NOMO-1 treated with dmso at 0.1 percent for 144 hours (cell line): ENCODE results near the gene DLK1.

Experiments used
- DNase-seq: peaks from one replicate; lab custom pipeline; 2025; ENCODE audit not compliant: unreplicated experiment; lab: John Stamatoyannopoulos, UW

Gene DLK1

GRCh38 chr14:100775351-100775830 is 48.7 kb downstream of the DLK1 start:
- no peak for DNase-seq

DNA sequence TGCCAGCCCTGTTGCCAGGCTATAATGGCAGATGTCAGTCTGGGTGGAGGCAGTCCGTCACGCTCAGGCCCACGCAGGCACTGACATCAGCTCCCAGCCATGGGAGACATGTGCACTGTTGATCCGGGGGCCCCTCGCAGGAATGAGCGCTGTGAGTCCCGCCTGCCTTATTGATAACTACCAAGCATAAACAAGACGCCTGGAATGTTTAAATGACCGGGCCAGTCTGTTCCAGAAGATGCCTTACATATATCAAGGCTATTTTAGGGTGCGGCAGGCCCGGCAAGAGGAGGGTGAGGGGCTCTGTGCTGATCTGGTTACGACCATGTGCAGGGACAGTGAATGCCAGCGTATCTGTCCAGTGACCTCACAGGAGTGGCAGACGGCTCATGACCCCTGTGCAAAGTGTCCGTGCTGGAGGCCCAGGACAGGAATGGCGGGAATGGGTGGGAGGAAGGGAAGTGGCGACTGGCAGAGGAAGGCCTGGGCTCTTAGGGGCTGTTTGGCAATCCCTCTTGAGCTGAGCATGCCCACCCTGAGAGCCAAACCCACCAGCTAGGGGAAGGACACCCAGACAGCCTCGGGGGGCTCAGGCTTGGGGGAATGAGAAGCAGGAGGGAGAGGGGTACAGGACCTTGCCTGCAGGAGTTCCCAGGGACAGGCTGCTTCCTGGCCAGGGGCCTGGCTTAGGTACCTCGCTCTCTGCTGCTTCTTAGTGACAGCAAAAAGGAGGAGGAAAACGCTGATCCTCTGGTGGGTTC is 49.3 kb downstream of the DLK1 start:
- DNase-seq, result no peak

GRCh38 chr14:100776681-100777365 is 50.1 kb downstream of the DLK1 start:
- DNase-seq, result no peak

DNA sequence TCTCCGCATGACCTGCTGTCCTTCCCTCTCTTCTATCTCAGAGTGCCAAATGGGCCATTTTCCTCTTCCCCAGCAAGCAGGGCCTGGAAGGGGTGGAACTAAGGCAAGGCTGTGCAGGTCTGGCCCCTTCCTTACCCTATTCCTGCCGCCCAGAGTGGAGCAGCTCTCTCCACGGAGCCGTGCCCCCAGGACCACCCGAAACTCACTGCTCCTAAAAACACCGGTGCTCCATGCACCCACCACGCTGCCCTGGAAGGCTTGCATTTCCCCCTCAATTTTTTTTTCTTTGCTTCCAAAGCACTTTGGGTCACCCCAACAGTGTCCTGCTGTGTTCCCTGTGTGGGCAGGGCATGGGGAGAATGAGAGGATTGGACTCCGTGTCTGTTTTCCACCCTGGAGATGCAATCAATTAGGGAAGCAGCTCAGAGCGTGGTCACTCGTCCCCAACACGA is 50.7 kb downstream of the DLK1 start:
- no peak for DNase-seq

DNA sequence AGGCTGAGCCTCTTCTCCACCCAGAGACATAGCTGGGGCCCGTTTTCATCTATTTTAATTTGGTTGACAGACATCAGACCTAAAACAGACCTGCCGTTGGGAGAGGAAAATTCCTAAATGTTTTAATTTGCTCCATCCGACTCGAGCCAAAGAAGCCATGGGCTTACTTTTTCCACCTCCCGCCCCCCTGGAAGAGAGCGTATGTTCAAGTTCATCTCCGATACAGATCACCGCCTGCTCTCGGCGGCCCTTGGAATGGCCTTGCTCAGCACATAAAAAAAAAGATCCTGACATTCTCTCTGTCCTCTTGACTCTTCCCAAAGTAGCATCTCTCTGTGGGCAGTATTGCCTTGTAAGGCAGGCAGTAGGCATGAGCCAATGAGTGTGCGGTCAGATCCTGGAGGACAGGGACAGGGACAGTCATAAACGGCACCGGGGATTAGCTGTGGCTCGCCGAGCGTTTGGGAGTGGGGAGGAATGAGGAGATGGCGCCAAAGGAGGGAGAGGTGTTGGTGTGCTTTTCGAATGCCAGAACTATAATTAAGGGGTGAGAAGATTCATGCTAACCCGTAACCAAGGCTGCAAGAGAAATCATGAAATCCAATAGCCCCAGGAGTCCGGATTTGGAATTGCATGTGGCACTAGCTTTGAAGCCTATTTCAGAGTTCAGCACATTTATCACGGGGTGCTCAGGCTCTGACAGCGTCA is 51.3 kb downstream of the DLK1 start:
- no peak for DNase-seq

GRCh38 chr14:100778526-100778882 is 51.8 kb downstream of the DLK1 start:
- DNase-seq, result no peak

GRCh38 chr14:100778951-100779690 is 52.4 kb downstream of the DLK1 start:
- no peak for DNase-seq

GRCh38 chr14:100779691-100780080 is 53.0 kb downstream of the DLK1 start:
- DNase-seq, result no peak

DNA sequence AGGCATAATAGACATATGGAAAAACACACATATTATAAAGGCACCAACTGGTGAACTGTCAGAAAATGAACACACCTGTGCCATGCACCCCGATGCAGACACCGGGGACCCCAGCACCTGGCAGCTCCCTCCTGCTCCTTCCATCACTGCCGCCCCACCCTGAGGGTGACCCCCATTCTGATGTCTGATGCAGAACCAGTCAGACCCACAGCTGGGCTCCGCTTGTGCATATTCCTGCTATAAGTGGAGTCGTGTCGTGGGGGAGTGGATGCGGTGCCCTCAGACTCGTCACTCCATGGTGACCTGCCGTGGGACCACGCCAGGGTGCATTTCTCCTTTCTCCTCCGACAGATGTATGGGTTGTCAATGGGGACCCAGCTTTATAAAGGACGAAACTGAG is 53.6 kb downstream of the DLK1 start:
- DNase-seq, result no peak

GRCh38 chr14:100780646-100781355 is 54.1 kb downstream of the DLK1 start:
- no peak for DNase-seq

DNA sequence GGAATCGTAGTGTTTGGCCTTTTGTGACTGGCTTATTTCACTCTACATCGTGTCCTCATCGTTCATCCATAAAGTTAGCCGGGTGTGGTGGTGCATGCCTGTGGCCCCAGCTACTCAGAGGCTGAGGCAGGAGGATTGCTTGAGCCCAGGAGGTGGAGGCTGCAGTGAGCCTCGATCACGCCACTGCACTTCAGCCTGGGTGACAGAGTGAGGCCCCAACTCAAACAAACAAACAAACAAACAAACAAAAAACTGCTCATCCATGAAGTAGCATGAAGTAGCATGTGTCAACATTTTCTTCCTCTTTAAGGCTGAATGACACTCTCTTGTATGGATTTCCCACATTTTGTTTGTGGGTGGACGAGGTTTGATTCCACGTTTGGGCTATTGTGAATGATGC is 55.3 kb downstream of the DLK1 start:
- DNase-seq, result no peak

GRCh38 chr14:100782516-100783320 is 56.0 kb downstream of the DLK1 start:
- DNase-seq, result no peak

GRCh38 chr14:100783630-100784370 is 57.1 kb downstream of the DLK1 start:
- DNase-seq, result no peak

- no peak for DNase-seq
Measured at GRCh38 chr14:100784523-100785337, 58.0 kb downstream of the DLK1 start.

DNA sequence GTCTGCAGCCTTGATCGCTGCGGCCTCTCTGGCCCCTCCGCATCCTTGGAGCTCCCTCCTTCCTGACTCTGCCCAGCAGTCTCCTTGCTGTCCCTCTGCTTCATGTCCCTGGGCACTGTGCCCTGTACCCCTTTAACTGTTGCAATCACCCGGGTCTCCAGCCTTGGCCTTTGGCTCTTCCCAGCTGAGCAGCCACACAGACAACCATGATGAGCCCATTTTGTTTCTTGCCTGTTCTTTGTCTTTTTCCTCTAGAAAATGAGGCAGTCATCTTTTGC is 58.6 kb downstream of the DLK1 start:
- no peak for DNase-seq

- no peak for DNase-seq
Measured at GRCh38 chr14:100785626-100786025, 58.9 kb downstream of the DLK1 start.

GRCh38 chr14:100786131-100786530 is 59.4 kb downstream of the DLK1 start:
- DNase-seq, result no peak

DNA sequence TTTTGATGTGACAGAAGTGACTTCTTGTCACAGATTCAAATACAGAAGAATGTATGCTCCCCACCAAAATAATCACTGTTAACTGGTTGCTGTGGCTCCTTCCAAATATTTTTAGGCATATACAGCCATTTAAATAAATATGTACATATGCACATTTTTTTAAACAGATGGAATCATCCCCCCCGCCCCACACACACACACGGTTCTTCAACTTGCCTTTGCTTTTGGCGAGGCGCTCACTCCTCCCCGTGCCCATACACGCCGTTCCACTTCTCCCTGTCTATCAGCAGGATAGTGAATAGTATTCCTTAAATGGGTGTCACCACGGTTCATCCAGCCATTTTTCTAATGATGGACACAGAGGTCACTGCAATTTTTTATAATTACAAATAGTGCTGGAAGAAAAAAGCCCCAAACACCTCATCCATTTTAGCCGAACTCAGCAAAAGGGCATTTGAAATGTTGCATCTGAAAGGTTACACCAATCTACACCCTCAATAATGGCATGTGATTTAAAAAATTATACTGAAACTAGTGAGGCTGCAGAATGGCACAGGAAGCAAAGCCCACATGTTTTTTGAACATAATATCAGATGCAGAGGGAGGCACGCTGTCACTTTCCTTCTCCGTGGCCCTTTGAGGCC is 60.0 kb downstream of the DLK1 start:
- DNase-seq, result no peak
